SHP77 treated with DMSO at 0.1 percent for 48 hours (cell line): ENCODE data around the gene MSMP.

Experiments used
- DNase-seq: peaks from one replicate; lab custom pipeline; 2025; lab: John Stamatoyannopoulos, UW

Gene MSMP

GRCh38 chr9:35743880-35744518, 10.1 kb downstream of the MSMP start:
- DNase-seq: no peak

- no peak for DNase-seq
These were observed 10.6 kb downstream of the MSMP start for GRCh38 chr9:35743452-35743851.

DNA sequence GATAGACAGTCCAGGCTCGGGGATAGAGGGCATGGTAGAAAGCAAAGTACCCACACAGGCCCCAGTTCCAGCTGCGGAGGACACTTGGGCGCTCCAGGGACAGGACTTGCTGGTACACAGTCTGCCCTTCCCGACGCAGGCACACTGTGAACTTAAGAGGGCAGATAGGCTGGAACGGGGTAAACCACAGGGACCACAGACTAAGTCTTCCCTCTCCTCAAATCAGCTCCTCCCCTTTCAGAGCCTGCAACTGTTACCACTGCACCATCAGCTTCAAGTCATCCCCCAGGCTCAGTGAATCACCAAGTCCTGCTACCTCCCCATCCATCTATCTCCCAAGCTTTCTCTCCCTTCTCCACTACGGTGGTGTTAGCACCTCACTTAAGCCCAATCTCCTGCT, 12.3 kb downstream of the MSMP start:
- no peak for DNase-seq

DNA sequence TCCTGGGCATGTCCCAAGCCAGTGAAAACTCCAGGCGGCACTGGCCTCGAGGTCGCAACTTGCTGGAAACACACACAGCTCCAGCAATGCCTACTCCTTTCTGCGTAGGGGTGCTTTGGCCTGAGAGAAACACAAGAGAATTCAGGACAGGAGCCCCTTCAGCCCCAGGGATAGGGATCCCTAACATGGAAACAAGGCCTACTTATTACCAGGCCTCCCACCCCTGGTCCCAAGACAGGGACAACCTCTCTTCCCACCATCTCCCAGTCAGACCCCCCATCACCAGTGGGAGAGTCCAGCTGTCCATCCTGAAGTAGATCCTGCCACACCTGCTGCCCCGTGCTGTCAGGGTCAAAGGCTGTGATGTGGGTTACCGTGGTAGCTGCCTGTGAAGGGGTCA, 13.8 kb downstream of the MSMP start:
- no peak for DNase-seq

DNA sequence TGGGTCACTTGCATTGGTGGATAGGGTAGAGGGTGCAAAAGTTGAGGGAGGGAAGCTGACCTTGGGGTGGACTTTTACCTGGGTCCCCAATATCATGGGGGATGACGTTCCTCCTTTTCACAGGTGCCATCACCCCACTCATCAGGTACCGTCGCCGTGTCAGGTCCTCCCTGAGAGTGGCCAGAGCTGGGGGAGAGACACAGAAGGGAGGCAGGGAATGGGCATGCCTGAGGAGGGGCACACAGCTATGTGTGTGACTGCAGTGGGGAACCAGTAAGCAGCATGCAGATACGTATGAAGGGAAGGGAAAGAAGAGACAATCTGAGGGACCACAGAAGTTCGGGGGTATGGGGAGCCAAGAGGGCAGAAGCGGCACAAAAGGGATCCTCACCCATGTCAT, 15.2 kb downstream of the MSMP start:
- DNase-seq: no peak

- DNase-seq: no peak
These were observed 15.9 kb downstream of the MSMP start for GRCh38 chr9:35738186-35738585.

- no peak for DNase-seq
These were observed 16.9 kb downstream of the MSMP start for GRCh38 chr9:35737143-35737542.

DNA sequence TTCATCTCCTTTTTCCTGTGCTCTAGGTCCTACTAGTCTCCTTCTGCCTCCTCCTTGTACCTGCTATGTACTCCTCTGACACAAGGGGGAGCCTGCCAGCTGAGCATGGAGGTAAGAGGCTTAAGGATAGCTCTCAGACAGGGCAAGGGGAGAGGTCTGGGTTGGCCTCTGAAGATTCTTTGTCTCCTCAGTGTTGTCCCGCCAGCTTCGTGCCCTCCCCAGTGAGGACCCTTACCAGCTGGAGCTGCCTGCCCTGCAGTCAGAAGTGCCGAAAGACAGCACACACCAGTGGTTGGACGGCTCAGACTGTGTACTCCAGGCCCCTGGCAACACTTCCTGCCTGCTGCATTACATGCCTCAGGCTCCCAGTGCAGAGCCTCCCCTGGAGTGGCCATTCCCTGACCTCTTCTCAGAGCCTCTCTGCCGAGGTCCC, 17.9 kb downstream of the MSMP start:
- peak; percentile 4 for DNase-seq

GRCh38 chr9:35734096-35734495, 20.0 kb downstream of the MSMP start:
- DNase-seq: no peak

GRCh38 chr9:35732800-35733541, 21.1 kb downstream of the MSMP start:
- peak; percentile 13 for DNase-seq

- DNase-seq: peak; percentile 81
These were observed 21.8 kb downstream of the MSMP start, which contains the start of the genes CREB3 and TLN1 for GRCh38 chr9:35732185-35732799. CREB3 (plus strand) TSS chr9:35732666; CDS start chr9:35732773, 107 bp downstream. TLN1 (minus strand) TSS chr9:35732195; CDS start chr9:35725694, 6,501 bp downstream.

- DNase-seq: no peak
These were observed 22.5 kb downstream of the MSMP start for GRCh38 chr9:35731415-35732184.

DNA sequence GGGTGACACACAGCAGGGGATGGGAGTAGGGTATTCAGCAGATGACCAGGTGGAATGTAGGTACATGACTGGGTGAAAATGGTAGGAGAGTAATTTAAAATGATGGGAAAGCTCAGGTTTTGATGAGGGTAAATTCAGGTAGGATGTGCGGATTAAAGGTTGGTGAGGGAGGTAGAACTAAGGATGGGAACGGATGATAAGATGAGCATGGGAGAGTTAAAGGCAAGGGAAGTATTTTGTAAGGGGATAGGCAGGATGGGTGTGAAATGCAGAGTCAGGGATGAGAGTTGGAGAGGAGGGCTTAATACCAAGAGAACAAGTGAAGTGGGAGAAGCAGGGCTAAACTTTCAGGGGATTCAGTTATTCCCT, 23.6 kb downstream of the MSMP start:
- DNase-seq: no peak

- DNase-seq: no peak
These were observed 24.2 kb downstream of the MSMP start for GRCh38 chr9:35729700-35730485.

DNA sequence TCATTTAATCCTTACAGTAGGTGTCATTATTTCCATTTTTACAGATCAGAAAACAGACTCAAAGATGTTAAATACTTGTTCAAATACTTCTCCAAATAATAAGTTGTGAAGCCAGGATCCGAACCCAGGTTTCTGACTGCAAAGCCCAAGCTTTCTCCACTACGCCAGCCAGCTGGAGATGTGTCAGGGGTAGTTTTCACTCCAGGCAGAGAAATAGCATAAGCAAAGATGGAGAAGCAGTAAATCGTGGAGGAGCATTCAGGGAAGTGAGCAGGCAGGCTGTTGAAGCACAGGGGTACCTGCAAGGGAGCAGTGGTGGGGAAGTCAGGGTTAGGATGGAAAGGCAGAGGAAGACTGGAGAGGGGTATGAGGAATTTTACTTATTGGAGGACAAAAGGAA, 25.0 kb downstream of the MSMP start:
- no peak for DNase-seq

GRCh38 chr9:35728041-35728971, 25.8 kb downstream of the MSMP start:
- DNase-seq: no peak

- DNase-seq: no peak
These were observed 26.4 kb downstream of the MSMP start for GRCh38 chr9:35727676-35728040.

DNA sequence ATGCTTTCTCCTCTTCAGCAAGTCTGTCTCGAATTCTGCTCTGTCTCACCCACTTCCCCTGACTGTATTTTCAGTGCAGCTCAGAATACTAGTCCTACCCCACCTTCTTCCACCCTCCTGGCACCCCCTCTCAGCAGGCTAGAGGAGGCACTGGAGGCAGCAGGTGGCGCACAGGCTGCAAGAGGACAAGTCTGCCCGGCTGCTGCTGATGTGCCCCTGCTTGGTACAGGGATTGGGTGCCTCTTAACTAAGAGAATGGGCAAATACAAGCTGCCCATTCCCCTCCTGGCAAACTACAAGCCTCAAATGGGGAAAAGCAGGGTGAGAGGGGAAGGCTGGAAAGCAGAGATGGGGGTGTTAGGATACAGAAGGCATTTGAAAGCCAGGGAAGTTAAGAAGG, 27.1 kb downstream of the MSMP start:
- DNase-seq: no peak

GRCh38 chr9:35725362-35725761, 28.7 kb downstream of the MSMP start:
- DNase-seq: no peak

DNA sequence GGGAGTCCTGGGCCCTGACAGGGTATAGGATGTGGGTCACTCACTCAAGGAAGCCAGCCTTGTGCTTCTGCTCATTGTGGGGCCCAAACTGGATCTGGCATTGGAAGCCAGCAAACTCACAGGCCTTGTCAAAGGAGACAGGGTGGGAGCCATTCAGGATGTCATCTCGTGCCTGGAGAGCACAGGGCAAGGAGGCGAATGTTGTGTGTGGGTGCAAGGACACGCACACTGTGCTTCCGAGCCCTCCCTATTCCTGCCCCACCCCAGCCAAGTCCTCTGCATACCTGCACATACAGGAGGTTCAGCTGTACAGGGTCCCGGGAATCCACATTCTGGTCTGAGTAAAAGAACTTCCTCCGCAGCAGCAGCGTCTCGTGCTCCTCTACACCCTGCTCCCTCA, 30.2 kb downstream of the MSMP start:
- DNase-seq: no peak

DNA sequence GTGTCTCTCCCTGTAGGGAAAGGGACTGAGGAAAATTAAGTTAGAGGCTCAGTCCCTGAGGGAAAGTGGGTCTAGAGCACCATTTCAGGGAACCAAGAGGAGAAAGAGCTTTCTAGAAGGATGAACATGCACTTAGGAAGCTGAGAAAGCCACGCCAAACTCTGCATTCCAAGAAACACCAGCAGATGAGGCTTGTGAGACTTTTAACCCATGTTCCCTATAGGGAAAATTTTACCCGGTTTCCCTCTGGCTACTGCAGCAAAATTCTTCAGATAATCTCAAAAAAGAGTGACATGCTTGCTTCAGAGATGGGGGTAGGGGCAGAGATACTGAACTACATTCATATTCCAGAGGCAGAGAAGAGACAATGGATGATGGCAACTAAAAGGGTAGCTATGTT, 30.6 kb downstream of the MSMP start:
- no peak for DNase-seq
